ENCODE data around the gene CST7.

CST7 gene

DNA sequence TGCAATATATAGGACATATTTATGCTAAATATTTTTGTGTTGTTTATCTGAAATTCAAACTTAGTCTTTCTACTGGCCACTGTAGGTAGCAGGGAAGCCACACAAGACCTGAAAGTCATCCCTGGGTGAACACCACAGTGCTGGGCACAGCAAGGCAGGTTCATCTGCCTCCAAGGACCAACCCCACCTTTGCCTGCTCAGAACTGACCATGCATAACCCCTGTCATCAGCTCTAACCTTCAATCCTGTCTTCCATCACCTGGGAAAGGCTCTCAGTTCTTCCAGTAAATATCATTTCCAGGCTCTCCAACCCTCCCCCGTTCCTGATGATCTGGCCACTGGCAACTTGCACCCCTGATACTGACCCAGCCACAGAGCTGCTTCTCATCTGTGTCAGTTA is 32.7 kb upstream of the CST7 start:
- TF ChIP-seq POLR2AphosphoS5 (IDR thresholded peaks at IDR 0.05; ENCODE audit: low read depth, low read length) (no peak), TAF1 (IDR thresholded peaks at IDR 0.05; ENCODE audit: borderline replicate concordance, insufficient read depth, low read length) (no peak), FOXP2 (optimal IDR thresholded peaks at IDR 0.05; ENCODE audit: borderline replicate concordance, extremely low read depth, extremely low read length, insufficient read depth) (no peak), SIN3A (IDR thresholded peaks at IDR 0.05; ENCODE audit: borderline replicate concordance, insufficient read depth, low read length) (no peak)
- TF ChIP-seq, protein P1, sequence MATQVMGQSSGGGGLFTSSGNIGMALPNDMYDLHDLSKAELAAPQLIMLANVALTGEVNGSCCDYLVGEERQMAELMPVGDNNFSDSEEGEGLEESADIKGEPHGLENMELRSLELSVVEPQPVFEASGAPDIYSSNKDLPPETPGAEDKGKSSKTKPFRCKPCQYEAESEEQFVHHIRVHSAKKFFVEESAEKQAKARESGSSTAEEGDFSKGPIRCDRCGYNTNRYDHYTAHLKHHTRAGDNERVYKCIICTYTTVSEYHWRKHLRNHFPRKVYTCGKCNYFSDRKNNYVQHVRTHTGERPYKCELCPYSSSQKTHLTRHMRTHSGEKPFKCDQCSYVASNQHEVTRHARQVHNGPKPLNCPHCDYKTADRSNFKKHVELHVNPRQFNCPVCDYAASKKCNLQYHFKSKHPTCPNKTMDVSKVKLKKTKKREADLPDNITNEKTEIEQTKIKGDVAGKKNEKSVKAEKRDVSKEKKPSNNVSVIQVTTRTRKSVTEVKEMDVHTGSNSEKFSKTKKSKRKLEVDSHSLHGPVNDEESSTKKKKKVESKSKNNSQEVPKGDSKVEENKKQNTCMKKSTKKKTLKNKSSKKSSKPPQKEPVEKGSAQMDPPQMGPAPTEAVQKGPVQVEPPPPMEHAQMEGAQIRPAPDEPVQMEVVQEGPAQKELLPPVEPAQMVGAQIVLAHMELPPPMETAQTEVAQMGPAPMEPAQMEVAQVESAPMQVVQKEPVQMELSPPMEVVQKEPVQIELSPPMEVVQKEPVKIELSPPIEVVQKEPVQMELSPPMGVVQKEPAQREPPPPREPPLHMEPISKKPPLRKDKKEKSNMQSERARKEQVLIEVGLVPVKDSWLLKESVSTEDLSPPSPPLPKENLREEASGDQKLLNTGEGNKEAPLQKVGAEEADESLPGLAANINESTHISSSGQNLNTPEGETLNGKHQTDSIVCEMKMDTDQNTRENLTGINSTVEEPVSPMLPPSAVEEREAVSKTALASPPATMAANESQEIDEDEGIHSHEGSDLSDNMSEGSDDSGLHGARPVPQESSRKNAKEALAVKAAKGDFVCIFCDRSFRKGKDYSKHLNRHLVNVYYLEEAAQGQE (IDR thresholded peaks at IDR 0.05; ENCODE audit: insufficient read depth in 1 of 2, low read depth in 2 of 2, low read length in 2 of 2), result no peak

DNA sequence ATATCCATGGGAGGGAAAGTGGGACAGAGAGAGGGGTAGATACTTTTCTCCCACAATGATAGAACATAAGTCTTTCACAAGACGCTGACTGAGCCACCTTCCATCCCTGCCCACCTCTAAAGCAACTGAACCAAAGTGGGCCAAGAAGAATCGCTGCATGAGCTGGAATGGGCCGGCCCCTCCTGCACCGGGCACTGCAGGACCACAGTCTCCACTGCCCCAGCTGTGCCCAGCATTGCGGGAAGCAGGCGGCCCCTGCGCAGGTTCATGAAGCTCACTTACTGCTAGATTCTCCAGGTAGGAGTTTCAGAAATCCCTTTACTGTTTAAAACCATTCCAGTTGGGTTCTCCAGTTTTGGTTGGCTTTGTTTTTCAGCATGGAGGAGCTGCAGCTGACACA is 32.0 kb upstream of the CST7 start:
- TF ChIP-seq POLR2AphosphoS5 (IDR thresholded peaks at IDR 0.05; ENCODE audit: low read depth, low read length) (no peak), SIN3A (IDR thresholded peaks at IDR 0.05; ENCODE audit: borderline replicate concordance, insufficient read depth, low read length) (no peak), TAF1 (IDR thresholded peaks at IDR 0.05; ENCODE audit: borderline replicate concordance, insufficient read depth, low read length) (no peak), FOXP2 (optimal IDR thresholded peaks at IDR 0.05; ENCODE audit: borderline replicate concordance, extremely low read depth, extremely low read length, insufficient read depth) (no peak)
- TF ChIP-seq, protein P1 (IDR thresholded peaks at IDR 0.05; ENCODE audit: insufficient read depth in 1 of 2, low read depth in 2 of 2, low read length in 2 of 2), result no peak

DNA sequence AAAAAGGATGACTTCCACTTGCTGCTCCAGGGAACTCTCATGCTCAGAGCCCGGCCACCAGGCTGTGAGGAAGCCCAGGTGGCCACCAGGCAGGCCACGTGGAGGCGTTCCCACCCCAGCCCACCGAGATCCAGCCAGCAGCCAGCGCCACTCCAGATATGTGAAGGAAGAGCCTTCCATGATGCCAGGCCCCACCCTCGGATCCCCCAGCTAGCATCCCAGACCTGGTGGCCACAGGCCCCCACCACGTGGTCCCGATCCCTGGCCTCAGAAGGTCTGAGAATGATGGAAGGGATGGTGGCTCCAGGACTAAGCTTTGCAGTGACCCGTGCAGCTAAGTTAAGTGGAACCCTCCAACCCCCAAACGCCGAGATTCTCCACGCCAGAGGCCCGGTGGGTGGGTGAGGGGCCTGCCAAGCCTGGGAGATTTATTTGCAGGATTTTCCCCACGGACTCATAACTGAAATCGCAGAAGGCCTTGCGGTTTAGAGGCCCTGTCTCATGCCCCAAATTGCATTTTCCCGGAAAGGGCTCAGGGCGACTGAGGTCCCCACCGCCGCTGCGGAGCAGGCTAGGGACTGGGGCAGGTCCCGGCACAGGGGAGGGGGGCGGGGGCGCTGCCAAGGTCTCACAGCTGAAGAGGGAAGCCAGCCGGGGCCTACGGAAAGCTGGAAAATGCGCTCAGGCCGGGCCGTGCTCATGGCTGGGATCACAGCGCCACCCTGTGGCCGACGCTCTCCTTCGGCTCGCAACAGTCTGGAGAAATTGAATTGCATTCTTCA is 31.1 kb upstream of the CST7 start:
- TF ChIP-seq TAF1 (IDR thresholded peaks at IDR 0.05; ENCODE audit: borderline replicate concordance, insufficient read depth, low read length) (no peak), POLR2AphosphoS5 (IDR thresholded peaks at IDR 0.05; ENCODE audit: low read depth, low read length) (no peak)

DNA sequence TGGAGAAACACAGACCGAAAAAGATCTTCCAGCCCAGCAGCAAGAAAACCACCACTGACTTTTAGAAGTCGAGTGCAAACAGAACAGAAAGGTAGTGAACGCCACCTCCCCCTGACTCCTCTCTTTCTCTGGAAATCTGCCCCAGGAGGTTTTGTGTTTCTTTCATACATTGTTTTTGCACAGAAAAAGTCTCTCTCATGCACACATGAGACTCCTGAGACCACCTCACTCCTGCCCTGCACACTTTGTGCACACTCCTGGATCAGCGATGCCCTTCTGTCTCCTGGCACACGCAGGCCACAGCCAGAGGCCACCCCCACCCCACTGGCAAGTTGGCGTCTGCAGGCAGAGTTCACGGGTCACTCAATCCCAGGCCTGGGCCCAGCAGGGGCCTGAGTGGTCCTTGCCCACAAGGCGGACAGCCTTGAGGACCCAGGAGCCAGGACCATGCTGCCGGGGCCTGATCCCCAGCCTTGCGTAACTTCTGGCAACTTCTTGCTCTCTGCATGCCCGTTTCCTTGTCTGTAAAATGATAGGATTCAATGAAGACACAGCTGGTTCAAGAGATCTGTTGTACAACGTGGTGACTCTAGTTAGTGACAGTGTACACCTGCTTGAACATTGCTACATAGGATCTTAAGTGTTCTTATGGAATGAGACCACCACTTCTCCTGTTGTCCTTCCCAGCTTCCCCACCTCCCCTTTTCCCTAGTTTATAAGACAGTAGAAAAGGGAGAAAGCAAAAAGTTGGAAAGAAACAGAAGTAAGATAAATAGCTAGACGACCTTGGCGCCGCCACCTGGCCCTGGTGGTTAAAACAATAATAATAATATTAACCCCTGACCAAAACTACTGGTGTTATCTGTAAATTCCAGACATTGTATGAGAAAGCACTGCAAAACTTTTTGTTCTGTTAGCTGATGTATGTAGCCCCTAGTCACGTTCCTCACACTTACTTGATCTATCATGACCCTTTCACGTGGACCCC is 30.2 kb upstream of the CST7 start:
- TF ChIP-seq POLR2AphosphoS5 (IDR thresholded peaks at IDR 0.05; ENCODE audit: low read depth, low read length) (no peak), SIN3A (IDR thresholded peaks at IDR 0.05; ENCODE audit: borderline replicate concordance, insufficient read depth, low read length) (no peak), TAF1 (IDR thresholded peaks at IDR 0.05; ENCODE audit: borderline replicate concordance, insufficient read depth, low read length) (no peak), FOXP2 (optimal IDR thresholded peaks at IDR 0.05; ENCODE audit: borderline replicate concordance, extremely low read depth, extremely low read length, insufficient read depth) (no peak)
- TF ChIP-seq, protein P1 (IDR thresholded peaks at IDR 0.05; ENCODE audit: insufficient read depth in 1 of 2, low read depth in 2 of 2, low read length in 2 of 2), result no peak

DNA sequence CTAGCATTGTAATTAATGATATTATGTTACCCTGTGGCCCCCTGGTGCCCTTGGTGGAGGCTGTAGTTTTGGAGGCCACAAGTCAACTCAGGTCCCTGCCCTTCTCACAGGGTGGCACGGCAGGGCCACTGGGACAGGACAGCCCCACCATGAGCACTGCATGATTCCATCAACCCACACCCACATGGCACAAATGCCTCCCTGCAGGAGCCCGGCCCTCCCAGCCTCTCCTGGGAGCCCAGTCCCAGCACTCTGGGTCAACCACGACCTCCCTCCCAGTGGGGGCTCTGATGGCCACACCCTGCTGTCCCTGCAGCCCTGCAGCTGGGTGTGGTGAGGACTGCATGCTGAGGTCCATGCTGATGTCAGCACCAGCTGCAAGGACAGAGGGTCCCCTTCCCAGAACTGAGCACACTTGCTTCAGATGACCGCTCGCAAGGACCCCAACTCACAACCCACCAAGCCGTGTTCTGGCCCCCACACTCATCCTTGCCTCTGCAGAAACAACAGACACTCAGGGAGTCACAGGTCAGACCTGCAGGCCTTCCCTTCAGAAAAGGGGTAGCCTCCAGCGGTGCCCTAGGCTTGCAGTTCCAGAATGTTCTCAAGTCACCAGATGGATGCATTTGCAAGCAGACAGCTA is 15.7 kb upstream of the CST7 start:
- TF ChIP-seq SIN3A (IDR thresholded peaks at IDR 0.05; ENCODE audit: borderline replicate concordance, insufficient read depth, low read length) (no peak), POLR2AphosphoS5 (IDR thresholded peaks at IDR 0.05; ENCODE audit: low read depth, low read length) (no peak), FOXP2 (optimal IDR thresholded peaks at IDR 0.05; ENCODE audit: borderline replicate concordance, extremely low read depth, extremely low read length, insufficient read depth) (no peak), TAF1 (IDR thresholded peaks at IDR 0.05; ENCODE audit: borderline replicate concordance, insufficient read depth, low read length) (no peak)
- TF ChIP-seq, protein P1 (IDR thresholded peaks at IDR 0.05; ENCODE audit: insufficient read depth in 1 of 2, low read depth in 2 of 2, low read length in 2 of 2), result no peak

All from PFSK-1 (cell line).